Adipocyte (in vitro differentiated cells): ENCODE results near the gene FGF4.

ENCODE experiments used
- DNase-seq: peaks from one replicate; pipeline ENCODE4 v3.0.0-alpha.2; 2015; ENCODE audit warnings: low read depth
- H3K27me3 ChIP-seq: replicated peaks from 2 replicates; pipeline ENCODE4 v1.7.0; 2013; ENCODE audit warnings: mild to moderate bottlenecking, low read length, moderate library complexity; ENCODE audit not compliant: control insufficient read depth, insufficient read depth
- H3K36me3 ChIP-seq: 2 replicates; pipeline ENCODE4 v1.7.0; 2013; ENCODE audit warnings: low read length, mild to moderate bottlenecking, moderate library complexity; ENCODE audit not compliant: control insufficient read depth, insufficient read depth, severe bottlenecking
- H3K4me1 ChIP-seq: 2 replicates; pipeline ENCODE4 v1.7.0; 2013; ENCODE audit warnings: mild to moderate bottlenecking, low read length, moderate library complexity; ENCODE audit not compliant: control insufficient read depth, insufficient read depth
- H3K4me3 ChIP-seq: 2 replicates; pipeline ENCODE4 v1.7.0; 2013; ENCODE audit warnings: mild to moderate bottlenecking, low read length, moderate library complexity
- H3K9ac ChIP-seq: 2 replicates; pipeline ENCODE4 v1.7.0; 2013; ENCODE audit warnings: mild to moderate bottlenecking, low read length, moderate library complexity
- H3K9me3 ChIP-seq: 2 replicates; pipeline ENCODE4 v1.7.0; 2013; ENCODE audit warnings: mild to moderate bottlenecking, low read length, moderate library complexity; ENCODE audit not compliant: control insufficient read depth

The FGF4 gene

DNA sequence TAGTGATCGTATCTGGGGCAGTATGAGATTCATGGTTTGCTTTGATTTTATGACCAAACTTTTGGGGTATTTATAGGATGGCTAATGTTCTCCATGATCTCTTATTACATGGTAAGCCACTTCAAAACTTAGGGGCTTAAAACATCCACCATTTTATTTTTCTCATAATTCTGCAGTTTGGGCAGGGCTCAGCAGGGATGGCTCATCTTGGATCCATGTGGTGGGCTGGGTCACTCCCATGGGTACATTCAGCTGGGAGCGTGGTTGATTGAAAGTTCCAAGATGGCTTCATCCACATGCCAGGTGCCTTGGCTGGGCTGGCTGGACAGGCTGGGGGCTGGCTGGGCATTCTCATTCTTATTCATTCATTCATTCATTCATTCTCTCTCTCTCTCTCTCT is 40.8 kb downstream of the FGF4 start:
- H3K9me3 ChIP-seq, result peaks cover 31% of the 10 kb centered on the region
- no peak overlapping the region for H3K9ac ChIP-seq

GRCh38 chr11:69732910-69733309 is 42.2 kb downstream of the FGF4 start:
- DNase-seq, result no peak
- Histone ChIP-seq H3K36me3 (no peaks in the 10 kb centered on the region), H3K4me3 (no peak overlapping the region), H3K9me3 (peaks cover 17% of the 10 kb centered on the region), H3K4me1 (no peaks in the 10 kb centered on the region), H3K9ac (no peak overlapping the region), H3K27me3 (peaks cover 42% of the 10 kb centered on the region)

More for the DNA sequence above, 40.8 kb downstream of the FGF4 start:
- DNase-seq, result no peak
- H3K27me3 ChIP-seq, result peaks cover 28% of the 10 kb centered on the region
- no peaks in the 10 kb centered on the region for H3K4me1 ChIP-seq
- H3K4me3 ChIP-seq, result no peak overlapping the region
- H3K36me3 ChIP-seq, result no peaks in the 10 kb centered on the region

DNA sequence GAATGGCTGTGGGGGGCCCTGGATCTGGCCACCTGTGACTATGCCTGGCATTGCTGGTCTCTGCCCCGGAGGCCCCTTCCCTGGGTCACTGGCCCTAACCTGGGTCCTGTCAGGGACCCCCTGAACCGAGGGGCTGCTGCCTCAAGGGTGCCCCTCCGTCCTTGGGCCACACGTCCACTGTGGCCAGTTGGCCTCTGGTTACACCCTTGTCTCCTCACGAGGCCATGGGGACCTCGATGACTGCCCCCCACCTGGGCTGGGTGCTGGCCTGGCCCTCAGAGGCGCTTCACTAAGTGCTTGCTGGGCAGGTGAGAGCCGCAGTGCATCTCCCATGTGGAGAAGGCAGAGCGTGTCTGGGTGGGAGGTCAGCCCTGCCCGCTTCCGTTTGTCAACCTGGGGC is 44.0 kb downstream of the FGF4 start:
- Histone ChIP-seq H3K36me3 (no peaks in the 10 kb centered on the region), H3K9me3 (peaks cover 13% of the 10 kb centered on the region), H3K4me1 (no peaks in the 10 kb centered on the region), H3K4me3 (no peak overlapping the region), H3K27me3 (peaks cover 60% of the 10 kb centered on the region), H3K9ac (no peak overlapping the region)
- DNase-seq, result no peak

DNA sequence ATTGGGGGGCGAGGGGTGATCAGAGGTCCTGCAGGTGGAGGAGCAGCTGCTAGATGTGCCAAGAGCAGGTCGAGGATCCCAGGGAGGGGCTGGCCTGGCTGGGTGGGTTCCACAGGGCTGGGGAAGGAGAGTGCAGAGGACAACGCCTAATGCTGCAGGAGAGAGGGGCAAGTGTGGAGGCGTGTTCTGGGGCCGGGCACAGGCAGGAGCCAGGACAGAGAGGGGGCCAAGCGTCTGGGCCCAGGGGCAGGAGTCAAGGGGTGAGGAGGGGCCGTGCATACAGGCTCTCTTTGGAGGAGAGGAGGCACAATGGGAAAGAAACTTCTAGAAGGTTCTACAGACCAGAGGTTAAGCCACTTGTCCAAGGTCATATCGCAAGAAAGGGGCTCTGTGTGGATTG is 44.6 kb downstream of the FGF4 start:
- H3K4me1 ChIP-seq, result no peaks in the 10 kb centered on the region
- no peak for DNase-seq
- no peak overlapping the region for H3K9ac ChIP-seq
- H3K9me3 ChIP-seq, result peaks cover 13% of the 10 kb centered on the region
- no peak overlapping the region for H3K4me3 ChIP-seq
- H3K27me3 ChIP-seq, result peaks cover 64% of the 10 kb centered on the region
- H3K36me3 ChIP-seq, result no peaks in the 10 kb centered on the region

DNA sequence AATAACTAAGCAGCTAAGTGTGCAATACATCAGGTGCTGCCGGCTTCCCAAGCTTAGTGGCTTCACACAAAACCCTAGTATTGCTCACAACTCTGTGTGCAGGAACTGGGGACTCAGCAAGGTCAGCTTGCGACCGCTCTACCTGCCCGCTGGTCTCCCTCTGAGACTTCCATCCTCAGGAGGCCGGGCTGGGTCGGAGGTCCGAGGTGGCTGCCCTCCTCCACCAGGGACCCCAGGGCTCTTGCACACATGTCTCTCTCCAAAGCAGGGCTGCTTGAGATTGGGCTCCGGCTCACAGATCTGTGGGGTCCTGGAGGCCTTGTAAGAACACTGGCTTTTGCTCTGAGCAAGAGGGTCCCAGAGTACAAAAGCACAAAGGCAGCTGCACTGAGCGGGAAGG is 45.9 kb downstream of the FGF4 start:
- no peak for DNase-seq
- Histone ChIP-seq H3K36me3 (no peaks in the 10 kb centered on the region), H3K27me3 (peaks cover 71% of the 10 kb centered on the region), H3K4me1 (no peaks in the 10 kb centered on the region), H3K4me3 (no peak overlapping the region), H3K9ac (no peak overlapping the region), H3K9me3 (peaks cover 6% of the 10 kb centered on the region)

DNA sequence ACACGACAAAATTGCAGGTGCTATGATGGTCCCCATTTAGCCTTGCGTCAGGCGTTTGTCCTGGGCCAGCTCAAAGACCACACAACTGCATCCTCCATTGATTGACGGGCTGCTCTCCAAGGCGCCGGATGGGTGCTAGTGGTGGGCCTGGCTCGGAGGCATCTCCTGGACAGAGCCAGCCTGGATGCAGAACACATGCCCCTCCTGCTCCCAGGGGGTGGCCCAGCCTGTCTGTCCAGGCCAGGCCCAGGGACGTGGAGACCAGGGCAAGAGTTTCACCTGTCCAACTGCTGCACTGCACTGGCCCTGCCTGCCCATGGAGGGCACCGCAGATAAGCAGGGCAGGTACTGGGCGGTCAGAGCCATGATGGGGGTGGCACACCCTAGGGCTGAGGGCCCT is 47.9 kb downstream of the FGF4 start:
- no peak for DNase-seq
- Histone ChIP-seq H3K4me1 (no peaks in the 10 kb centered on the region), H3K9ac (no peak overlapping the region), H3K27me3 (peaks cover 71% of the 10 kb centered on the region), H3K9me3 (no peaks in the 10 kb centered on the region), H3K4me3 (no peak overlapping the region), H3K36me3 (no peaks in the 10 kb centered on the region)

- DNase-seq, result no peak
- no peaks in the 10 kb centered on the region for H3K36me3 ChIP-seq
- peaks cover 72% of the 10 kb centered on the region for H3K27me3 ChIP-seq
- no peaks in the 10 kb centered on the region for H3K9me3 ChIP-seq
- peaks cover under 1% of the 10 kb centered on the region for H3K4me1 ChIP-seq
- no peak overlapping the region for H3K9ac ChIP-seq
- no peak overlapping the region for H3K4me3 ChIP-seq
Measured at GRCh38 chr11:69726481-69726880, 48.7 kb downstream of the FGF4 start.

- H3K9me3 ChIP-seq, result no peaks in the 10 kb centered on the region
- H3K27me3 ChIP-seq, result peaks cover 73% of the 10 kb centered on the region
- H3K4me3 ChIP-seq, result no peak overlapping the region
- H3K36me3 ChIP-seq, result no peaks in the 10 kb centered on the region
- DNase-seq, result no peak
- peaks cover 2% of the 10 kb centered on the region for H3K4me1 ChIP-seq
- no peak overlapping the region for H3K9ac ChIP-seq
Measured at GRCh38 chr11:69726019-69726418, 49.1 kb downstream of the FGF4 start.

GRCh38 chr11:69721745-69722144 is 53.4 kb downstream of the FGF4 start:
- no peak for DNase-seq
- Histone ChIP-seq H3K9ac (no peak overlapping the region), H3K4me1 (peaks cover 2% of the 10 kb centered on the region), H3K4me3 (no peak overlapping the region), H3K27me3 (peaks cover 72% of the 10 kb centered on the region), H3K9me3 (no peaks in the 10 kb centered on the region), H3K36me3 (no peaks in the 10 kb centered on the region)

DNA sequence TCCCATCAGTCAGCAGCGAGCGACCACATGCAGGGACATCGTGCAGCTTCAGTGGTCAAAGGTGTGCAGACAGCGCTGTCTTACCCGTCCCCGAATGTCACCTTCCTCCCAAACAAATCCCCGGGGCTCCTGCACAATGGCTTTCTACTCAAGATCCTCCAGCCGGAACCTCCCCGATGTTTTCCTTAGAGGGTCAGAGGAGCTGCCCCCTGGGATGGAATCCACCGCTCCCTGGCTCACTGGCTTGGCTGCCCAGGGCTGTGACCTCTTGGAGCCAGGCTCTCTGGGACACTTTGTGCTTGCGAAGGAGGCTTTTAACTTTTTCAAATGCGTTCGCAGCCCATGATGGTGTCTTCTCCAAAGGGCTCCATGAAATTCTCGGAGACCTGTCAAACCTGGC is 54.0 kb downstream of the FGF4 start:
- DNase-seq, result no peak
- Histone ChIP-seq H3K9ac (no peak overlapping the region), H3K4me1 (peaks cover 2% of the 10 kb centered on the region), H3K36me3 (no peaks in the 10 kb centered on the region), H3K9me3 (no peaks in the 10 kb centered on the region), H3K4me3 (no peak overlapping the region), H3K27me3 (peaks cover 66% of the 10 kb centered on the region)
